HG03064 (cell line): ENCODE measurements around the gene SIK3.
A peak's percentile ranks its signal among the peaks of the same experiment; 100 is the strongest.
"Not testable (repeated sequence)": the region's sequence is repeated elsewhere in the genome, so short reads cannot be mapped to it uniquely, and the experiment has no call there.

Source experiments
- ATAC-seq: cut with Tn5 transposase; IDR thresholded peaks from one replicate; pipeline ENCODE4 v1.9.1; 2021; ENCODE audit warnings: low read depth; ENCODE audit not compliant: unreplicated experiment

The SIK3 gene

DNA sequence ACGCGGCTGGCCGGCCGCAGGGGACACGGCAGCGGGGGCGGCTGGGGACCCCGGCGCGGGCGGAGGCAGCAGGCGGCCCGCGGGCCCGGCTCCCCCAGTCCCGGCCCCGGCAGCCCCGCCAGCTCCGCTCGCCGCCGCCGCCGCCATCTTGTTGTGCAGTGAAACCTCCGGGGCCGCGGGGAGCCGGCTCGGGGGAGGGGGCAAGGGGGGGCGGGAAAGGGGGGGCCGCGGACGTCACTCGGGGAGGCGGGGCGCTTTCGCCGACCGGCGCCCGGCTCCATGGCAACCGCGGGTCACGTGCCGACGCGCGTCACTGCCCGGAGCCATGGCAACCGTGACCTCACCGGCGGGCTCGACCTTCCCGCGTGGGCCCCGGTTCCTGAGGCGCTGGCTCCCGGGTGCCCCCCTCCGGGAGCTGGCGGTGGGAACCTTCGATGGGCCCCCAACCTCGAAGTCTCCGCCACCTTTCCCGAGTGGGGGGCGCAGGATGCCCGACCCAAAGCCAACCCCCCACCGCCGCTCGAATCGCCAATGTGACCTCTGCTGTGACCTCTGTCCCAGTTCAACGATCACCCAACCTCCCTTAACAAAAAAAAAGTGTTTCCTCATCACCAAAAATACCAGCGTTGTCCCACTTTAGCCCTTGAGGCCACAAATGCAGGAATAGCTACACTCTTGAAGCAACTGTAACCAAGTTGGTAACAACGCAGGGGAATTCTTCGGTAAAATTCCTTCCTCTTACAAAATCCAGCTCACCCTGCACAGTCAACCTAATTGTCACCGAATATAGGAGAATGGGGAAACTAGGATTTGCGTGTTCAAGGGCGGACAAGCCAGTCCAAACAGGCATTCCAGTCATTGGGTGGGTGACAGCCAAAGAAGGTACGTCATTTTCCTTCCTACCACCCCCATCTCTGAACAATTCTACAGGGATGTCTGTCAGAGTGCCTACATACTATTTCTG lies at the start of gene SIK3:
Gene SIK3 (minus strand): TSS at position 160 of the 964 bp plus-strand sequence. CDS start 13 bp downstream, at position 147.
- peak; percentile 60 for ATAC-seq

DNA sequence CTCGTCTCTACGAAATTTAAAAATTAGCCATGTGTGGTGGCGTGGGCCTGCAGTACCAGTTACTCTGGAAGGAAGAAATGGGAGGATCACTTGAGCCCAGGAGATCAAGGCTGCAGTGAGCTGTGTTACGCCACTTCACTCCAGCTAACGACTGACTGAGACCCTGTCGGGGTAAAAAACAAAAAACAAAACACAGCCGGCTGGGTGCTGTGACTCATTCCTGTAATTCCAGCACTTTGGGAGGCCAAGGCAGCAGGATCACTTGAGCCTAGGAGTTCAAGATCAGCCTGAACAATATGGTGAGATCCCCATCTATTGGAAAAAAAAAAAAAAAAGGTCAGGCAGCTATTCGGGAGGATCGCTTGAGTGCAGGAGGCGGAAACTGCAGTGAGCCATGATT lies 48.3 kb upstream of the SIK3 start:
- no peak for ATAC-seq

- ATAC-seq: no peak
Measured at GRCh38 chr11:117145393-117145761, 47.1 kb upstream of the SIK3 start.

- peak; percentile 51 for ATAC-seq
Measured at GRCh38 chr11:117144477-117145392, 46.5 kb upstream of the SIK3 start.

DNA sequence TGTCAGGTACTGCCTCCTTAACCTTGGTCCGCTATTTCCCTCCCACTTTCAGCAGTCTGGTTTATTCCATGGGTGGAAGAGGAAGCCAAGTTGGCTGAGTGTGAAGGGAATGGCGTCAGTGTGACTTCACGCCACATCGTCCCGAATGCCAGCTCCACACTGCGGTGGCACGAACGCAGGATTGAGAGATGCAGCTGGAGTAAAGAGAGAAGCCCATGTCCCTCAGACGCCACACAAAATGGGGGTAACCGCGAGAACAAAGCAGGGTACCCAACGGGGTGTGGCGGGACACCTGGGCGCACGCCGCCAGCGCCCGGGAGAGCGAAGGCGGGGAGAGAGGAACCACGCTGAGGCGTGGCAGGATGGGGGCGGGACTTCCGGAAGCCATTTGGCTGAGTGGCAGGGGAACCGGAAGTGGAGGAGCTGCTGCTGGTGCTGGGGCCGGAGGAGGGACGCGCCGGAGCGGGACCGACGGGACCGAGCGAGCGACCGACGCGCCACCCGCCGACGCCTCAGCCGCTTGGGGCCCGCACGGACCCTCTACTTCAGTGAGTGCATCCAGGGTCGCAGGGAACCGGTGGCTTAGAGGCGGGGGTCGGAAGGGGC lies 45.7 kb upstream of the SIK3 start, which contains the start of gene PAFAH1B2:
Gene PAFAH1B2 (plus strand): TSS at position 417 of the 606 bp plus-strand sequence. CDS start 8,161 bp downstream, outside the sequence.
- ATAC-seq: peak; percentile 96

DNA sequence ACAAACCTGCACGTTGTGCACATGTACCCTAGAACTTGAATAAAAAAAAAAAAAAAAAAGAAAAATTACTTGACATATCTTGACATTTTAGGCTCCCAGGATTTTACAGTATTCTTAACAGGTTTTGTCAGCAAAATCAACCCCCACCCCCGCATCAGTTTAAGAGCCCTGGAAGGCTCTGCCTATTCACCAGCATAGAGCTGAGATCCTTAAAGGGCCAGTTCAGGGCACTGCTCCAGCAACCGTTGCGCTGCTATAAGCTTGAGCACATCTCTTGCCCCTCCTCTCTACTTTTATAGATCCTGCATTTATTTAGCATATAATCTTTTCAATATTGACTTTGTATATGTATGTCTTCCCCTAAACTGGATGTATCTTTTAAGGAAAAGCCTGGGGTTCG lies 45.2 kb upstream of the SIK3 start:
- ATAC-seq: no peak

DNA sequence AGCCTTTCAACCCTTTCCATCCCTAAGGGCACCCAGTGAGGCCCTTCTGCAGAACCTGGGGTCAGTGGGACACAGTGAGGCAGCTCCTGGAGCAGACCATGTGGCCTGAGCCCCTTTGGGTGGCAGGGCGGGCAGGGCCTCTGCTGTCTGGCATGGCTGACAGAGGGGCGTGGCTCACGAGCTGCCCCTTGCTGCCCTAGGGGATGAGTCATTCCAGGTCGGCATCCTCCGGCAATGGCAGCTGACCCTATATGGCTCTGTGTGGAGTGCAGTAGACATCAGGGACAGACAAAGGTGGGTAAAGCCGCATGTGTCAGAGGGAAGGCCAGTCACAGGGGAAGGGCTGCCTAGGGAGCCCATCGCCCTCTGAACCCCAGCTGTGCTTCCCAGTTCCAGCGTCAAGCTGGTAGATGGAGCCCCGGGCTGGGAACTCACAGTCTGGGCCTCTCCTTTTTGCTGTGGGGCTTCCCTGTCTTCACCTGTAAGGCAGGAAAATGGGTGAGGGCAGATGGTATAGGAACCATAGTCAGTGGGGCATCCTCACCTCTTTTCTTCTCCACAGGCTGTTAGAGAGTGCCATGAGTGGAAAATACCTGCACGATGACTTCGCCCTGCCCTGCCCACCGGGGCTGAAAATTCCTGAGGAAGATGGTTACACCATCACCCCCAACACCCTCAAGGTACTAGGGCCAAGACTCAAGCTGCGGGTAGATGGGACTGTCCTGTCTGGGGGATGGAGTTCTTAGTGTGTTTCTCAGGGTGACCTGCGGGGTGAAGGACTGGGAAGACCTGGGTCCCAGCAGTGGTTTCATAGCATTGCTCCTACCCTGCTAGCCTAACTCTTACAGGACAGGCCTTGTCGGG lies 39.2 kb upstream of the SIK3 start:
- ATAC-seq: not testable (repeated sequence)

- ATAC-seq: not testable (repeated sequence)
Measured at GRCh38 chr11:117134979-117135378, 36.8 kb upstream of the SIK3 start.

- ATAC-seq: no peak
Measured at GRCh38 chr11:117134431-117134830, 36.2 kb upstream of the SIK3 start.

- no peak for ATAC-seq
Measured at GRCh38 chr11:117130879-117131278, 32.7 kb upstream of the SIK3 start.

DNA sequence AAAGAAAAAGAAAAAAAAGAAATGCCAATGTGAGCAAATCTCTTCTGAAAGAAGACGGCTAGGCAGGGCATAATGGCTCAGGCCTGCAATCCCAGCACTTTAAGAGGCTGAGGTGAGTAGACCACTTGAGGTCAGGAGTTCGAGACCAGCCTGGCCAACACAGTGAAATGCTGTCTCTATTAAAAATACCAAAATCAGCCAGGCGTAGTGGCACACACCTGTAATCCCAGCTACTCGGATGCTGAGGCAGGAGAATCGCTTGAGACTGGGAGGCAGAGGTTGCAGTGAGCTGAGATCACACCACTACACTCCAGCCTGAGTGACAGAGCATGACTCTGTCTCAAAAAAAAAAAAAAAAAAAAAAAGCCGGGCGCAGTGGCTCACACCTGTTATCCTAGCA lies 32.2 kb upstream of the SIK3 start:
- ATAC-seq: not testable (repeated sequence)

DNA sequence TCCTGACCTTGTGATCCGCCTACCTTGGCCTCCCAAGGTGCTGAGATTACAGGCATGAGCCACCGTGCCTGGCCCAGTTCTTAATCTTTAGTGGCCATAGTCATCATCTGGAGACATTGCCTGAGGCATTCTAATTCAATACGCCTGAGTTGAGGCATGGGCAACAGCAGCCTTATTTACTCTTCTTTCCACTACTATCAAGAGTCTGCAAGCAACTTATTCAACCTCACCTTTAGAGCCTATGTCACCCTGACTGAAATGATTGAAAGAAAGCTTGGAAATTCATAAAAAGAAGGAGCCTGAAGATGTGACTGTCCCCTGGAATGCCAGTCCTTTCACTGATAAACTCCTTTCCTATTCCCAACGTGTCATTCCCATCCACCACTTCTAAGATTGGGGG lies 30.1 kb upstream of the SIK3 start:
- no peak for ATAC-seq

DNA sequence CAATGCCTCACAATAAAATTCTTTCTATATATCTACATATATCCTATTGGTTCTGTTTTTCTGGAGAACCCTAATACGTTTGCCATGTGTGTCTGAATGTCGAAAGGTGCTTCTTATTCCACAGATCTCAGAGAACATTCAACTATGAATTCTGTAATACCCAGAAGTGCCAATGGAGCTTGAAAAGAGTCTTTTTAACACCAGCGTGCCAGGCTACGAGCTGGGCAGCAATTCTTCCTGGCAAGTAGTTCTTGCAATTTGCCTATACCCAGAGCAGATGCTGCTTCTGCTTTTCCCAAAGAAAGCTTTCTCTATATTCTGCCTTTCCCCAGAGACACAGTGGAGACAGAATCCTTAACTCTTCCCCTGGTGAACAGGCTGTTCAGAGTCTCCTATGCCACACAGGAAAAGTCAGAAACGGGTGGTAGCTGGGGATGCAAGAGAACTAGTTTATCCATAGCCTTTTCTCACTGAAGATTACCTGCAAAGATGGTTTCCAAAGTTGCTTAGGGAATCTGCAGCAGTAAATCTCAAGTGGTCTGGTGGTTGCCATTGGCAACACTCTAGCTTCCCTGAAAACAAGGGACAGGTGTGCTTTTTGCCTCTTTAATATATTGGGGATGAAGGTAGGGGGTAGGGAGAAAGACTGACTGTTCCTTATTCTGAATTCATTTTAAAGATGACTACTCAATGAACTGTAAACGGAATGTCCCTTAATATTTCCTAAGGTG lies 29.1 kb upstream of the SIK3 start:
- no peak for ATAC-seq

DNA sequence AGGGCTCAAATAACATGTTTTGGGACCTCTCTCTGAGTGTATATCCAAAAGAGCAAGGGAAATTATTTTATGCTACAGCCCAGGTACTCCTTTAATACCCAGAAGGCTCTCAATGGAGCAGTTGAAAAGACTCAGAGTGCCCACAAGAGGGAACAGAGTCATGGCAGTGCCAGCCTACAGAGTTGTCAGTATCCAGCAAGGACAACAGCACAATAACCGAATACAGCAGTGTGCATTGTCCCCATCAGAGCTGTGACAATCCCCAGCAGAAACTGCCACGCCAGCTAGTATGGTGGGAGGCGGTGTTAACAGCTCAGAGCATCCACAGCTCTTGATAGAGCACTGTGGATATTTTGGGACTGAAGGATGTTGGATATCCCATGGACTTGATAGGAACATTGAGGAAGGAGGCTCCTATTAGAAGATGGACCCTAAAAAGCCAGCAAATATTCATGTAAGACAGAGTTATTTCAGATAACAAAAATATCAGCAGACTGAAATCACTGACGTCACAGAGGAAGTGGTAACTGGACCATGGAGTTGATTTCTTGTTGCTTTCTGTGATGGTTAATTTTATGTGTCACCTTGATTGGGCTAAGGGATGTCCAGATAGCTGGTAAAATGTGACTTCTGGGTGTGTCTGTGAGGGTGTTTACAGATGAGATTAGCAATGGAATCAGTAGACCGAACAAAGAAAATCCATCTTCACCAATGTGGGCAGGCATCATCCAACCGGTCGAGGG lies 28.2 kb upstream of the SIK3 start:
- no peak for ATAC-seq

DNA sequence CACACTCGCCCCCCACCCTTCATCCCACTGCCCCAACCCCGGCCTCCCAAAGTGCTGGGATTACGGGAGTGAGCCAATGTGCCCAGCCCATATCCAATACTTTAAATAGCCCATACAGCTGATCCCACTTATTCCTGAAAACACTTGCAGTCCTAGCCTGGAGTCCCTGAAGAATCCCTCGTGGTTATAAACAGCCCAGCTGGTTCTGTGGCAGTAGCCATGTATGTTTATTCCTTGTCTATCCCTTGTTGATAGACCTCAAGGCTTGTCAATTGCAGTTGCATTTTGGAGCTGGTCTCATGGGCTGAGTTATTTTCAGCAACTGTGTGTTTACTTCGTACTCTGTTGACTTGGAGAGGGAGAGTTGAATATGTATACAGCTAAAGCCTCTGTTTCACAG lies 24.3 kb upstream of the SIK3 start:
- no peak for ATAC-seq

GRCh38 chr11:117121176-117121575 lies 22.9 kb upstream of the SIK3 start:
- no peak for ATAC-seq

- ATAC-seq: no peak
Measured at GRCh38 chr11:117117681-117118080, 19.5 kb upstream of the SIK3 start.

GRCh38 chr11:117112939-117113338 lies 14.7 kb upstream of the SIK3 start:
- not testable (repeated sequence) for ATAC-seq
